DMS 273 (cell line): ENCODE data around the gene SLC17A3.

Experiments
- DNase-seq: peaks from one replicate; lab custom pipeline; 2025; ENCODE audit not compliant: unreplicated experiment; lab: John Stamatoyannopoulos, UW

The SLC17A3 gene

GRCh38 chr6:25874118-25874517 is at the start of gene SLC17A3:
SLC17A3 (minus strand) TSS chr6:25874243; CDS start chr6:25868387, 5,856 bp downstream.
- no peak for DNase-seq

GRCh38 chr6:25922301-25922700 is 48.3 kb upstream of the SLC17A3 start:
- DNase-seq = no peak

GRCh38 chr6:25921525-25922203 is 47.6 kb upstream of the SLC17A3 start:
- no peak for DNase-seq

GRCh38 chr6:25919657-25920056 is 45.6 kb upstream of the SLC17A3 start:
- no peak for DNase-seq

GRCh38 chr6:25918083-25918683 is 44.1 kb upstream of the SLC17A3 start:
- DNase-seq = no peak

- DNase-seq = no peak
Measured at GRCh38 chr6:25916789-25917490, 42.9 kb upstream of the SLC17A3 start.

GRCh38 chr6:25916330-25916729 is 42.3 kb upstream of the SLC17A3 start:
- no peak for DNase-seq

- DNase-seq = no peak
Measured at GRCh38 chr6:25913741-25914140, 39.7 kb upstream of the SLC17A3 start.

- DNase-seq = no peak
Measured at GRCh38 chr6:25911351-25911750, 37.3 kb upstream of the SLC17A3 start.

- no peak for DNase-seq
Measured at GRCh38 chr6:25907475-25908014, 33.5 kb upstream of the SLC17A3 start.

GRCh38 chr6:25903467-25904099 is 29.5 kb upstream of the SLC17A3 start:
- no peak for DNase-seq

GRCh38 chr6:25902071-25902470 is 28.0 kb upstream of the SLC17A3 start:
- DNase-seq = no peak

GRCh38 chr6:25900843-25901242 is 26.8 kb upstream of the SLC17A3 start:
- DNase-seq = no peak

- no peak for DNase-seq
Measured at GRCh38 chr6:25899580-25900408, 25.8 kb upstream of the SLC17A3 start.

GRCh38 chr6:25899123-25899522 is 25.1 kb upstream of the SLC17A3 start:
- DNase-seq = no peak

- no peak for DNase-seq
Measured at GRCh38 chr6:25898289-25898977, 24.4 kb upstream of the SLC17A3 start.

- no peak for DNase-seq
Measured at GRCh38 chr6:25896252-25896651, 22.2 kb upstream of the SLC17A3 start.

- no peak for DNase-seq
Measured at GRCh38 chr6:25895771-25896170, 21.7 kb upstream of the SLC17A3 start.

GRCh38 chr6:25893778-25894177 is 19.7 kb upstream of the SLC17A3 start:
- no peak for DNase-seq

GRCh38 chr6:25892877-25893276 is 18.8 kb upstream of the SLC17A3 start:
- DNase-seq = no peak
